Measurements from ENCODE around the gene GOLGA3. TPM values are rescaled to one million over a fixed set of nuclear protein-coding genes. Genes with fewer than 3 reads are reported as not detected.

GOLGA3 gene
- total RNA-seq, 2 experiments from 2014 or later, result 52.2 to 55.6 TPM

GRCh38 chr12:132833341-132833740 is 4.7 kb upstream of the GOLGA3 start:
- Mint-ChIP-seq H3K36me3 (ENCODE audit: low read depth) (peaks cover 17% of the 10 kb centered on the region), H3K27ac (peak overlapping the region; percentile 97), H3K4me1 (ENCODE audit: low read depth) (peaks cover 44% of the 10 kb centered on the region), H3K27me3 (no peaks in the 10 kb centered on the region), H3K4me3 (no peak overlapping the region), H3K9me3 (no peaks in the 10 kb centered on the region)
- no peak for TF ChIP-seq CTCF (IDR thresholded peaks at IDR 0.05)
- ChIA-PET CTCF (interaction anchor here (1.2 to 1.7 kb wide), 3 partner anchors 26 to 73 kb away, joined by 3 to 7 read pairs (median 5); no protein-coding TSS in a partner anchor), POLR2A (interaction anchor here (0.8 to 1.5 kb wide), 5 partner anchors 11 to 64 kb away, joined by 3 to 5 read pairs (median 3); no protein-coding TSS in a partner anchor)
- ATAC-seq (no peak), DNase-seq (no peak)
- intact Hi-C loops (cut with micrococcal nuclease), result no loop called here

- DNase-seq (no peak), ATAC-seq (no peak)
- no peak overlapping the region for H3K4me3 Mint-ChIP-seq
- ChIA-PET POLR2A (interaction anchor here (1.2 kb wide), 1 partner anchor 63 kb away, joined by 3 read pairs; no protein-coding TSS in a partner anchor), CTCF (interaction anchor here (1.1 to 2.4 kb wide), 2 partner anchors 9 to 73 kb away, joined by 3 to 8 read pairs; no protein-coding TSS in a partner anchor)
- intact Hi-C loops (cut with micrococcal nuclease), result no loop called here
- H3K4me1 Mint-ChIP-seq (ENCODE audit: low read depth), result peaks cover 46% of the 10 kb centered on the region
- H3K27me3 Mint-ChIP-seq, result no peaks in the 10 kb centered on the region
- peaks cover 29% of the 10 kb centered on the region for H3K36me3 Mint-ChIP-seq (ENCODE audit: low read depth)
- no peak overlapping the region for H3K27ac Mint-ChIP-seq
- no peaks in the 10 kb centered on the region for H3K9me3 Mint-ChIP-seq
- no peak for TF ChIP-seq CTCF (IDR thresholded peaks at IDR 0.05)
These were observed 3.1 kb upstream of the GOLGA3 start for GRCh38 chr12:132831771-132832170.

- CTCF ChIA-PET, result interaction anchor here (2.5 kb wide), 1 partner anchor 77 kb away, joined by 16 read pairs; no protein-coding TSS in a partner anchor
- intact Hi-C loops (cut with micrococcal nuclease), result loop anchor here (5.0 kb wide), 2 partner anchors 59 to 79 kb away; partner anchors contain the start of gene CHFR
- H3K4me3 Mint-ChIP-seq, result peak overlapping the region; percentile 94
- H3K27ac Mint-ChIP-seq, result peak overlapping the region; percentile 94
- peak; percentile 66 for DNase-seq
- H3K4me1 Mint-ChIP-seq (ENCODE audit: low read depth), result peaks cover 46% of the 10 kb centered on the region
- H3K9me3 Mint-ChIP-seq, result no peaks in the 10 kb centered on the region
- peaks cover 47% of the 10 kb centered on the region for H3K36me3 Mint-ChIP-seq (ENCODE audit: low read depth)
- no peaks in the 10 kb centered on the region for H3K27me3 Mint-ChIP-seq
- ATAC-seq, result peak; percentile 56
- TF ChIP-seq CTCF (IDR thresholded peaks at IDR 0.05), result no peak
- POLR2A ChIA-PET, result interaction anchor here (0.6 to 2.4 kb wide), 9 partner anchors 10 to 133 kb away, joined by 3 to 9 read pairs (median 3); partner anchors contain the start of gene ANKLE2
These were observed 636 bp downstream of the GOLGA3 start for GRCh38 chr12:132827763-132828703.

GRCh38 chr12:132825861-132826260 is 2.8 kb downstream of the GOLGA3 start:
- no peak for TF ChIP-seq CTCF (IDR thresholded peaks at IDR 0.05)
- ATAC-seq (no peak), DNase-seq (no peak)
- Mint-ChIP-seq H3K36me3 (ENCODE audit: low read depth) (peaks cover 54% of the 10 kb centered on the region), H3K9me3 (no peaks in the 10 kb centered on the region), H3K4me3 (no peak overlapping the region), H3K27me3 (no peaks in the 10 kb centered on the region), H3K4me1 (ENCODE audit: low read depth) (peaks cover 46% of the 10 kb centered on the region), H3K27ac (peak overlapping the region; percentile 36)
- intact Hi-C loops (cut with micrococcal nuclease), result loop anchor here (5.0 kb wide), 2 partner anchors 61 to 81 kb away; partner anchors contain the start of gene CHFR
- POLR2A ChIA-PET, result interaction anchor here (1.5 to 2.4 kb wide), 2 partner anchors 10 to 22 kb away, joined by 6 to 8 read pairs; no protein-coding TSS in a partner anchor
- CTCF ChIA-PET, result no interaction called here

All from activated CD8-positive, alpha-beta T cell treated with anti-CD3 and anti-CD28 coated beads for 36 hours (primary cell).